ENCODE data around the gene INPP5A. TPM values are rescaled to one million over a fixed set of nuclear protein-coding genes. Genes with fewer than 3 reads are reported as not detected.
A peak's percentile ranks its signal among the peaks of the same experiment; 100 is the strongest.

The INPP5A gene
- total RNA-seq, 1 donor from 2014 or later = 14.2 TPM

DNA sequence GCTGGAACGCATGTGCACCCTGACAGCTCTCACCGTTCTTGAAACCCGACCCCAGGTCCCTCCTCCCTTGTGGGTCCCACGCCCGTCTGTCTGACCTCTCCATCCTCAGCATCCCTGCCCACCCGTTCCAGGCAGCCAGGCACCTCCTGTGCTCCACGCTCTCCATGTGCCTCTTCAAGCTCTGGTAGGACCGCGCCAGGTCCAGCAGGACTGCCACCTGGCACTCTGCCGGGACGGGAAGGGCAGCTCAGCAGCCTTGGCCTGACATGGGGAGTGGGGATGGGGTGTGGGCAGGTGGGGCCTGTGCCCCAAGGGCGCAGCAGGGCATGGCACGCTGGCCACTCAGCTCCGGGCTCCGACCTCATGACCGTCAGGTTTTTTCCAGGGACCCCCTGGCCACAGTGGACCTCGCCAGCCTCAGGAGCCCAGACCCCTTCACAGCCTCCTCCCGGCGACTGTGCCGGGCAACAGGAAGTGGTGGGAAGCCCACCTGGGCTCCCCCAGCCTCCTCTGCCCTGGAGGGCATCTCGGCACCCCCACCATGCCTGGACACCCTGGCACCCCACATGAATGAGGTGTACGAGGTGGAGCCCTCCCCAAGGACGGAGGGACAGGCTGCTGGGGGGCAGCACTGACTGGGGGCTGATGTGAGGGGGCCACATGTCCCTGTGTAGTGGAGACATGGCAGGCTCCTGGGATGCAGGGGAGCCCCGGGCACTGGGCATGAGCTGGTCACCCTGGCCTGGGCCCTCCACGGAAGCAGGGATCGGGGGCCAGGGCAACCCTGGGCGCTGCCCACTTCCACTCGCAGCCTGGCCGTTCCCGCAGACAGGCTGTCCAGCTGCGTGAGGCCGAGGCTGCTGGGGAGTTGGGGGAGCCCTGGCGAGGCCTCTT lies 273.5 kb downstream of the INPP5A start:
- Mint-ChIP-seq H3K9me3 (no peaks in the 10 kb centered on the region), H3K4me3 (no peak overlapping the region), H3K27me3 (ENCODE audit: insufficient read depth, low read depth) (peaks cover 9% of the 10 kb centered on the region), H3K27ac (peak overlapping the region; percentile 18), H3K4me1 (peaks cover 6% of the 10 kb centered on the region), H3K36me3 (no peaks in the 10 kb centered on the region)
- Histone ChIP-seq H3K79me2 (ENCODE audit: low read depth) (no peaks in the 10 kb centered on the region), H4K20me1 (ENCODE audit: low read depth) (no peaks in the 10 kb centered on the region), H3F3A (ENCODE audit: low read depth) (no peaks in the 10 kb centered on the region), H3K27ac (no peak overlapping the region), H3K4me2 (no peak overlapping the region), H3K9me3 (ENCODE audit: low read depth) (no peaks in the 10 kb centered on the region), H3K4me1 (no peaks in the 10 kb centered on the region), H3K4me3 (no peak overlapping the region), H3K36me3 (no peaks in the 10 kb centered on the region), H3K9ac (no peak overlapping the region), H2AFZ (replicated peaks) (no peak overlapping the region), H3K27me3 (no peaks in the 10 kb centered on the region)
- no peak for DNase-seq (ENCODE audit: low spot score)
- TF ChIP-seq EZH2phosphoT487 (IDR thresholded peaks at IDR 0.05) = no peak
- TF ChIP-seq, protein P1, sequence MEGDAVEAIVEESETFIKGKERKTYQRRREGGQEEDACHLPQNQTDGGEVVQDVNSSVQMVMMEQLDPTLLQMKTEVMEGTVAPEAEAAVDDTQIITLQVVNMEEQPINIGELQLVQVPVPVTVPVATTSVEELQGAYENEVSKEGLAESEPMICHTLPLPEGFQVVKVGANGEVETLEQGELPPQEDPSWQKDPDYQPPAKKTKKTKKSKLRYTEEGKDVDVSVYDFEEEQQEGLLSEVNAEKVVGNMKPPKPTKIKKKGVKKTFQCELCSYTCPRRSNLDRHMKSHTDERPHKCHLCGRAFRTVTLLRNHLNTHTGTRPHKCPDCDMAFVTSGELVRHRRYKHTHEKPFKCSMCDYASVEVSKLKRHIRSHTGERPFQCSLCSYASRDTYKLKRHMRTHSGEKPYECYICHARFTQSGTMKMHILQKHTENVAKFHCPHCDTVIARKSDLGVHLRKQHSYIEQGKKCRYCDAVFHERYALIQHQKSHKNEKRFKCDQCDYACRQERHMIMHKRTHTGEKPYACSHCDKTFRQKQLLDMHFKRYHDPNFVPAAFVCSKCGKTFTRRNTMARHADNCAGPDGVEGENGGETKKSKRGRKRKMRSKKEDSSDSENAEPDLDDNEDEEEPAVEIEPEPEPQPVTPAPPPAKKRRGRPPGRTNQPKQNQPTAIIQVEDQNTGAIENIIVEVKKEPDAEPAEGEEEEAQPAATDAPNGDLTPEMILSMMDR (IDR thresholded peaks at IDR 0.05) = no peak
- TF ChIP-seq EZH2 (IDR thresholded peaks at IDR 0.05) = no peak

DNA sequence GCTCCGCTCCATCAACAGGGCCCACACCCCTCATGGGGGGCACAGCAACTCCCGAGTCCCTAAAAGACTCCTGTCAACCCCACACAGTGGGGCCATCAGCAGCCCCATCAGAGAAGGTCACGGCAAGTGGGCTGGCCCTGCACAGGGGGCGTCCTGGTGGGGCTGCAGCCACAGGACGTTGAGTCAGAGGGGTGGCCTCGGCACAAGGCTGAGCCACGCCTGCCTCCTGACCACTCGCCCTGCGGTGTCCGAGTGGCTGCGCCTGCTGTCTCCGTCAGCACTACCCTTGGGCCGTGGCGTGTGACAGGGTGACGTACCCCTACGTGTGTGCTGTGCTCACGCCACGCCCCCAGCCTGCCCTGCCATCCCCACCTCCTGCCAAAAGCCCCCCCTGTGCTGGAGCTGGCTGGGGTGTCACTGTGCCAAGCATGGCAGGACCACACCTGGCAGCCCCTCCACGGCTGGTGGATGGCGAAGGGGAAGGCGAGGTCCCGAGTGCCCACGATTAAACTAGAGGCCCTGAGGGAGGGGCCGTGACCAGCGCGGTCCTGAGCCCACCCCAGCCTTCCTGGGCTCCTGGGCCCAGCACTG lies 274.4 kb downstream of the INPP5A start:
- Histone ChIP-seq H3K27ac (no peak overlapping the region), H3K4me2 (no peak overlapping the region), H3K79me2 (ENCODE audit: low read depth) (no peaks in the 10 kb centered on the region), H3K27me3 (no peaks in the 10 kb centered on the region), H3K9me3 (ENCODE audit: low read depth) (no peaks in the 10 kb centered on the region), H2AFZ (replicated peaks) (no peak overlapping the region), H4K20me1 (ENCODE audit: low read depth) (no peaks in the 10 kb centered on the region), H3K4me1 (no peaks in the 10 kb centered on the region), H3K4me3 (no peak overlapping the region), H3K9ac (no peak overlapping the region), H3K36me3 (no peaks in the 10 kb centered on the region), H3F3A (ENCODE audit: low read depth) (no peaks in the 10 kb centered on the region)
- H3K27ac Mint-ChIP-seq = no peak overlapping the region
- no peak overlapping the region for H3K4me3 Mint-ChIP-seq
- H3K27me3 Mint-ChIP-seq (ENCODE audit: insufficient read depth, low read depth) = peaks cover 10% of the 10 kb centered on the region
- TF ChIP-seq, protein P1 (IDR thresholded peaks at IDR 0.05) = no peak
- no peak for TF ChIP-seq EZH2phosphoT487 (IDR thresholded peaks at IDR 0.05)
- no peak for TF ChIP-seq EZH2 (IDR thresholded peaks at IDR 0.05)
- no peaks in the 10 kb centered on the region for H3K9me3 Mint-ChIP-seq
- peaks cover 11% of the 10 kb centered on the region for H3K4me1 Mint-ChIP-seq
- H3K36me3 Mint-ChIP-seq = no peaks in the 10 kb centered on the region
- no peak for DNase-seq (ENCODE audit: low spot score)

DNA sequence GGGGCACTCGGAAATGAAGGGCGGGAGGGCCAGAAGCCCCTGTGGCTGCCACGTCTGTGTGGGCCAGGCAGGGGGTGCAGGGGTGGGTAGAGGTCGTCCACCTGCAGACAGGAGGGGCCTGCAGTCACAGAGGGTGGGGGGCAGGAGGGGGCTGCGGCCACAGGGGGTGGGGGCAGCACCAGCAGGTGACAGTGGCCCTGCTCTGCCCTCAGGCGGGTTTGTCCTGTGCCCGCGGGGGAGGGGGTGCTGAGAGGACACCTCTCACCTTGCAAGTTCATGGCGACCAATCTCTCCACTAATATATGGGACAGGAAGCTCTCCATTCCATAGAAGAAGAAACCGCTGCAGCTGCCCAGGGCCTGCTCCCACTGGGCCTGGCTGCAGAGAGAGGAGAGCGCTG lies 274.9 kb downstream of the INPP5A start:
- H3K4me3 Mint-ChIP-seq = no peak overlapping the region
- Histone ChIP-seq H3K9me3 (ENCODE audit: low read depth) (no peaks in the 10 kb centered on the region), H3K27me3 (no peaks in the 10 kb centered on the region), H3K79me2 (ENCODE audit: low read depth) (no peaks in the 10 kb centered on the region), H3K9ac (no peak overlapping the region), H3K4me3 (no peak overlapping the region), H2AFZ (replicated peaks) (no peak overlapping the region), H3F3A (ENCODE audit: low read depth) (no peaks in the 10 kb centered on the region), H4K20me1 (ENCODE audit: low read depth) (no peaks in the 10 kb centered on the region), H3K4me2 (no peak overlapping the region), H3K4me1 (no peaks in the 10 kb centered on the region), H3K27ac (no peak overlapping the region), H3K36me3 (no peaks in the 10 kb centered on the region)
- H3K36me3 Mint-ChIP-seq = no peaks in the 10 kb centered on the region
- H3K27me3 Mint-ChIP-seq (ENCODE audit: insufficient read depth, low read depth) = peaks cover 14% of the 10 kb centered on the region
- DNase-seq (ENCODE audit: low spot score) = no peak
- peaks cover 16% of the 10 kb centered on the region for H3K4me1 Mint-ChIP-seq
- TF ChIP-seq EZH2phosphoT487 (IDR thresholded peaks at IDR 0.05) (no peak), EZH2 (IDR thresholded peaks at IDR 0.05) (no peak)
- TF ChIP-seq, protein P1 (IDR thresholded peaks at IDR 0.05) = no peak
- H3K27ac Mint-ChIP-seq = no peak overlapping the region
- H3K9me3 Mint-ChIP-seq = no peaks in the 10 kb centered on the region
